GM12874 (cell line): ENCODE data around the gene CD274.
A peak's percentile ranks its signal among the peaks of the same experiment; 100 is the strongest.

Source experiments
- TF ChIP-seq, protein P1 (sequence below): IDR thresholded peaks from 2 replicates; pipeline ENCODE4 v1.5.1; 2011; ENCODE audit warnings: low read depth, mild to moderate bottlenecking, control low read depth, low read length, moderate library complexity; ENCODE audit not compliant: insufficient read depth

The CD274 gene

DNA sequence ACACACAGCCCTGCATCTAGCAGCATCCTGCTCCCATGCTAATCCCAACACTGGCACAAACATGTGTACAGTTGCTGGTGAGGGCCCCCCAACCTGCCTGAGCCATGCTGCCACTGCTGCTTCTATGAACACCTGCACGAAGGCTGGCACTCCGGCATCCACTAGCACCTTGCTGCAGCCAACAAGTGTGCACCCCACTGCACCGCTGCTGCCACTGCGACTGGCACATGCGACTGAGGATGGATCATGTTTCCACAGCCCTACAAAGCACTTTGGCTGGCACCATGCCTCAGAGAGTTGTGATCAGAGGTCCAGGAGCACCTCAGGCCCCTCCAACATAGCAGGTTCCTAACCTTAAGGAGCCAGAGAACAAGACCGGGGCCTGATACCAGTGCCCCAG, 52.2 kb downstream of the CD274 start:
- TF ChIP-seq, protein P1, sequence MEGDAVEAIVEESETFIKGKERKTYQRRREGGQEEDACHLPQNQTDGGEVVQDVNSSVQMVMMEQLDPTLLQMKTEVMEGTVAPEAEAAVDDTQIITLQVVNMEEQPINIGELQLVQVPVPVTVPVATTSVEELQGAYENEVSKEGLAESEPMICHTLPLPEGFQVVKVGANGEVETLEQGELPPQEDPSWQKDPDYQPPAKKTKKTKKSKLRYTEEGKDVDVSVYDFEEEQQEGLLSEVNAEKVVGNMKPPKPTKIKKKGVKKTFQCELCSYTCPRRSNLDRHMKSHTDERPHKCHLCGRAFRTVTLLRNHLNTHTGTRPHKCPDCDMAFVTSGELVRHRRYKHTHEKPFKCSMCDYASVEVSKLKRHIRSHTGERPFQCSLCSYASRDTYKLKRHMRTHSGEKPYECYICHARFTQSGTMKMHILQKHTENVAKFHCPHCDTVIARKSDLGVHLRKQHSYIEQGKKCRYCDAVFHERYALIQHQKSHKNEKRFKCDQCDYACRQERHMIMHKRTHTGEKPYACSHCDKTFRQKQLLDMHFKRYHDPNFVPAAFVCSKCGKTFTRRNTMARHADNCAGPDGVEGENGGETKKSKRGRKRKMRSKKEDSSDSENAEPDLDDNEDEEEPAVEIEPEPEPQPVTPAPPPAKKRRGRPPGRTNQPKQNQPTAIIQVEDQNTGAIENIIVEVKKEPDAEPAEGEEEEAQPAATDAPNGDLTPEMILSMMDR = no peak

DNA sequence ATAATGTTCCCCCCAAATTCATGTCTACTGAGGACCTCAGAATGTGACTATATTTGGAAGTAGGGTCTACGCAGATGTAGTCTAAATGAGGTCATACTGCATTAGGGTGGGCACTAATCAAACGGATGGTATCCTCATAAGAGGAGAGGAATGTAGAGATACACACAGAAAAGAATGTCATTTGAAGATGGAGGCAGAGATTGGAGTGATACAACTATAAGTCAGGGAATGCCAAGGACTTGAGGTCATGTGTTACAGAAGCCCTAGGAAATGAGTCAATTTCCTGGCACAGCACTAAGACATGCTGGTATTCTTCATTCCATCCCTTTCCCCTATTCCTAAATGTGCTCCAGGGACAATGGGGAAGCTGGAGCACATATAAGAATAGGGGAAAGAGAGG, 59.2 kb downstream of the CD274 start:
- TF ChIP-seq, protein P1 = no peak

DNA sequence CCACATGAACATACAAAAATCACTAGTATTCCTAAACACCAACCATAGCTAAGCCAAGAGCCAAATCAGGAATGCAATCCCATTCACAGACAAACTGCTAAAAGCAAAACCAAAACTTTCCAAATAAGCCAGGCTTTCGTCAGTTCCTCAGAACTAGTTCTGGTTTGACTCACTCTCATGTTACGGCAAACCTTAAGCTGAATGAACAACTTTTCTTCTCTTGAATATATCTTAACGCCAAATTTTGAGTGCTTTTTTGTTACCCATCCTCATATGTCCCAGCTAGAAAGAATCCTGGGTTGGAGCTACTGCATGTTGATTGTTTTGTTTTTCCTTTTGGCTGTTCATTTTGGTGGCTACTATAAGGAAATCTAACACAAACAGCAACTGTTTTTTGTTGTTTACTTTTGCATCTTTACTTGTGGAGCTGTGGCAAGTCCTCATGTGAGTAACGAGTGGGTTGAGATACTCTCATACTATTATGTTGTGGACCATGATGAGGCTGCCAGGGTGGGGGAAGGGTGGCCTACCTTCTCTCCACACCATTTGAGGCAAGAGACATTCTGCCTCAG, 60.1 kb downstream of the CD274 start, which contains the start of gene PDCD1LG2:
TSS of gene PDCD1LG2 (plus strand) at position 172 of the 572 bp plus-strand sequence. CDS start 12,016 bp downstream, outside the sequence.
- TF ChIP-seq, protein P1 = no peak

DNA sequence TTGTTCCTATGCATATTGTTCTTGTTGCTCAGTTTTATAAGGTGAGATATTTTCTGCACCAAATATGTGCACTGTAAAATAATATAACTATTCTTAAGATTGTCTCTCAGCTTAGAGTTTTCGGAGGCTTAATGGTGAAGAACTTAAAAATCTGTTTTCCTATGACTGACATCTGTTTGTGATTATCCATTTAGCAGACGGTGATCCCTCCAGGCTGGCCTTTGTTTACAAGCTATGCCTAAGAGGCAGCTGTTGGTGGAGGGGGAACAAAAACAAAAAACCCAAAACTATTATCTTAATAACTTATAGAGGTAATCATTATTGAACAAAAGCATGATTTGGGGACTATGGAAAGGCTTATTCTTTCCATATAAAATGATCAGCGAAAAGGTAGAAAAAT, 60.6 kb downstream of the CD274 start:
- TF ChIP-seq, protein P1 = no peak

DNA sequence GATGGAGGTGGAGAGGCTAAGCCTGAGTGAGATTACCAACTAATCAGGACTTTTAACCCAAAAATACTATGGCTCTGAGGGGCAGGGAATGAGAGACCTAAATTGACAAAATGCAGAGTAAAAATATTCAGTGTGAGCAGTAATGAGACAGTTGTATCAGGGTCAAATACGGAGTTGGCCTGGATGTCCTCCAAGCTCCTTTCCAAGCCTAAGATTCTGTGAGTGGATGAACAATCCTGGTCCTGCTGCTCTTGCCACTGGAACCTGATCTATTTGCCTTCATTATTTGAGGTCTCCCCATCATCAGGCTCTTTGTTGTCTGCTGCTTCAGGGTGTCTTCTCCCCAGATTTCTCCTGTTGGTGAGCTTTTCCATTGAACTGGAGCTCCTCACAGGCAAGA, 61.1 kb downstream of the CD274 start:
- TF ChIP-seq, protein P1 = no peak

DNA sequence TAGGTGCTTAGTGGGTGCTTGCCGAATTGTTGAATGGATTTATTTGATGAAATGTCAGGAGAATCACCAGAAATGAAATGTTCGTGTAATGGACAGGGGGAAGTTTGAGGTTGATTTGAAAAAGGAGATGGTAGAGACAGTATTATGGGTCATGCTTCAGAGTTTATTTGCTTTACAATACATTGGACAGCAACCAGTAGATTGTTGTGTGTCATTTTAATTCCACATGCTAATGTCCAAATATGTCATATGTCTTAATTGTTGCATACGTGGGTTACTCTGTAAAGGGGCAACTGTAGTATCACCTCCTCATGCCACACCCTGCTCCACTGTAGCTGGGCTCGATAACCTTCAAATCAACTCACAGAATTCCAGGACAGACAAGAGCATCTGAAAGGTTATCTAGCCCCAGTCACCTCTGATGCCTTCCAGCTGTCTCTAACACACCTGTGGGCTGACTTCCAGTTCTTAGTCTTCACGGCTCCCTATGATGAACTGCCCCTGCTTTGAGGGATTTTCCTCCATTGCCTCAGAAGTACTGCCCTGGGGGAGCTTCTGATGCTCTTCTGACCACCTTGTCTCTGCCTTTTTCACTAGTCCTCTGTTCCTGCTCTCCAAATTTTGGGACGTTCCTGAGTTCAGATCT, 61.7 kb downstream of the CD274 start:
- TF ChIP-seq, protein P1 = peak; percentile 4; the same call in 1 of the 2 replicates

DNA sequence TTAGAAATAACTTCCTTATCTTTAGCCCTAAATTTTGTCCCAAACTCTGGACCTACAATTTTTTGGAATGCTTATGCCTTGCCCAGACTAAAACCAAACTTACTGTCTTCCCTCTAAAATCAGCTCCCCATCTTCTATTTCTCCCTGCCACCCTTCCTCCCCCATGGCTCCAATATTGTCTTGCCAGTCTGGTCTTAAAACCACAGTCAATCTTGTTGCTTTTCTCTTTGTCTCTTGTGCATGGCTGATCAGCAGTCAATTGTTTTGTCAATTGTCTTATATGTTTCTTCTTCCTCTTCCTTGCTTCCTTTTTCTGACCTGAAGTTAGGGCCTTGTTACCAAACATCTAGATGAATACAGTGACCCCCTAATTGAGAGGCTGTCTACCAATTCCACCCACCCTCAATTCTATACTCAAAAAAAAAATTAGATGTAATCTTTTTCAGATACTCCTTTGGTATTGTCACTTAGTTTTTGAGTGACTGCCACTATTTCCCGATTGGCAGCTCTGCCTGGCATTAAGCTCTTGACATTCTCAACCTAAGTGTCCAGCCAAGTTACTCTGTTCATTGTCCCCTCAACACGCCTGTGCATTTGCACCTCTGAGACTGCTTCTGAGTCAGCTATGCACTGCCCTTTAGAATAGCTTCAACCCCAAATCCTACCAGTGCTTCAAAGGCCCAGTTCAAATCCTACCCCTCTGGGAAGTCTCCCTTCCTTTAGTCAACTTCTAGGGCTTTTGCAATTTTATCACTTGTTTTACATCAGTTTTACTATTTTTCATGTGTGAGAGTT, 62.5 kb downstream of the CD274 start:
- TF ChIP-seq, protein P1 = no peak
